Medulla oblongata (tissue), 1 donor: ENCODE data around the gene GPSM3.
"Not testable (repeated sequence)": the region's sequence is repeated elsewhere in the genome, so short reads cannot be mapped to it uniquely, and the experiment has no call there.

ENCODE experiments used
- DNase-seq: peaks from one replicate; pipeline ENCODE4 v3.0.0-alpha.2; 2015; ENCODE audit errors: extremely low spot score

GPSM3 gene

GRCh38 chr6:32202186-32202585 lies 9.7 kb upstream of the GPSM3 start:
- DNase-seq: no peak

- no peak for DNase-seq
These were observed 8.4 kb upstream of the GPSM3 start for GRCh38 chr6:32200711-32201475.

- DNase-seq: no peak
These were observed 6.4 kb upstream of the GPSM3 start for GRCh38 chr6:32198866-32199265.

- DNase-seq: no peak
These were observed 5.9 kb upstream of the GPSM3 start for GRCh38 chr6:32198345-32198696.

- DNase-seq: peak; percentile 54
These were observed 4.5 kb upstream of the GPSM3 start for GRCh38 chr6:32196682-32197616.

GRCh38 chr6:32195902-32196681 lies 3.6 kb upstream of the GPSM3 start:
- peak; percentile 97 for DNase-seq

GRCh38 chr6:32195652-32195901 lies 3.1 kb upstream of the GPSM3 start:
- peak; percentile 100 for DNase-seq

GRCh38 chr6:32194825-32195651 lies 2.6 kb upstream of the GPSM3 start:
- peak; percentile 80 for DNase-seq

- no peak for DNase-seq
These were observed 1.9 kb upstream of the GPSM3 start for GRCh38 chr6:32194388-32194787.

- DNase-seq: not testable (repeated sequence)
These were observed 653 bp upstream of the GPSM3 start for GRCh38 chr6:32193096-32193495.

- DNase-seq: no peak
These were observed 491 bp downstream of the GPSM3 start for GRCh38 chr6:32191696-32192607.

GRCh38 chr6:32190911-32191677 lies 1.3 kb downstream of the GPSM3 start:
- no peak for DNase-seq

GRCh38 chr6:32190054-32190851 lies 2.2 kb downstream of the GPSM3 start, which contains the start of gene PBX2:
PBX2 (minus strand) TSS chr6:32190202; CDS start chr6:32189915, 287 bp downstream.
- DNase-seq: peak; percentile 96

- no peak for DNase-seq
These were observed 2.7 kb downstream of the GPSM3 start for GRCh38 chr6:32189742-32190053.

- DNase-seq: no peak
These were observed 3.2 kb downstream of the GPSM3 start for GRCh38 chr6:32189069-32189741.

GRCh38 chr6:32188381-32189068 lies 3.9 kb downstream of the GPSM3 start:
- DNase-seq: no peak

GRCh38 chr6:32187725-32188380 lies 4.6 kb downstream of the GPSM3 start:
- not testable (repeated sequence) for DNase-seq
